Endothelial cell of umbilical vein (primary cell): ENCODE measurements around the gene SMG9.

Experiments
- CTCF ChIP-seq, 2 donors: IDR thresholded peaks; 1 replicate in 1 of 2; 2 replicates in 1 of 2; pipeline ENCODE4 v1.5.1; 2011; ENCODE audit warnings: low read length in 2 of 2, mild to moderate bottlenecking in 2 of 2, moderate library complexity in 2 of 2, control low read depth in 1 of 2, inconsistent platforms in 1 of 2, low read depth in 1 of 2; ENCODE audit not compliant: insufficient read depth in 1 of 2; ENCODE audit errors: extremely low read depth in 1 of 2
- EZH2 ChIP-seq: IDR thresholded peaks from 2 replicates; pipeline ENCODE4 v1.6.1; 2012; ENCODE audit warnings: borderline replicate concordance, low read depth, mild to moderate bottlenecking, moderate library complexity, low read length, inconsistent platforms; ENCODE audit not compliant: severe bottlenecking
- FOS ChIP-seq: IDR thresholded peaks from 2 replicates; pipeline ENCODE4 v1.6.1; 2011; ENCODE audit warnings: mild to moderate bottlenecking, low read length, moderate library complexity, borderline replicate concordance; ENCODE audit not compliant: insufficient read depth
- GATA2 ChIP-seq: IDR thresholded peaks from 2 replicates; pipeline ENCODE4 v1.7.0; 2011; ENCODE audit warnings: low read depth, mild to moderate bottlenecking, moderate library complexity, mixed read lengths, low read length; ENCODE audit not compliant: insufficient read length, insufficient read depth
- JUN ChIP-seq: IDR thresholded peaks from 2 replicates; pipeline ENCODE4 v1.6.1; 2011; ENCODE audit warnings: borderline replicate concordance, low read depth; ENCODE audit not compliant: insufficient read length, insufficient read depth
- MAX ChIP-seq: IDR thresholded peaks from 2 replicates; pipeline ENCODE4 v1.6.1; 2011; ENCODE audit not compliant: insufficient read depth, insufficient read length
- MYC ChIP-seq: IDR thresholded peaks from one replicate; pipeline ENCODE4 v1.6.1; 2011; ENCODE audit warnings: mild to moderate bottlenecking, low read depth, low read length
- POLR2A ChIP-seq: IDR thresholded peaks from 2 replicates; pipeline ENCODE4 v1.6.1; 2012; ENCODE audit warnings: low read depth, mild to moderate bottlenecking, control low read depth, low read length
- POLR2AphosphoS5 ChIP-seq: IDR thresholded peaks from 2 replicates; pipeline ENCODE4 v1.6.1; 2012; ENCODE audit warnings: low read depth, mild to moderate bottlenecking, control low read depth, low read length, moderate library complexity; ENCODE audit not compliant: insufficient read depth

GRCh38 chr19:43692877-43693276 is 61.9 kb downstream of the SMG9 start:
- TF ChIP-seq EZH2: no peak
- no peak for TF ChIP-seq CTCF (IDR thresholded peaks at IDR 0.05; ENCODE audit: extremely low read depth in 1 of 2, insufficient read depth in 1 of 2, low read depth in 1 of 2, low read length in 2 of 2)
- TF ChIP-seq MYC: no peak
- no peak for TF ChIP-seq POLR2AphosphoS5
- no peak for TF ChIP-seq MAX
- no peak for TF ChIP-seq POLR2A
- no peak for TF ChIP-seq JUN
- no peak for TF ChIP-seq FOS
- TF ChIP-seq GATA2: no peak
